HG02852 (cell line): Measurements from ENCODE around the gene SMIM13.

Experiments
- ATAC-seq: cut with Tn5 transposase; IDR thresholded peaks from one replicate; pipeline ENCODE4 v1.9.1; 2021; ENCODE audit warnings: mild to moderate bottlenecking, moderate library complexity; ENCODE audit not compliant: unreplicated experiment

Gene SMIM13

DNA sequence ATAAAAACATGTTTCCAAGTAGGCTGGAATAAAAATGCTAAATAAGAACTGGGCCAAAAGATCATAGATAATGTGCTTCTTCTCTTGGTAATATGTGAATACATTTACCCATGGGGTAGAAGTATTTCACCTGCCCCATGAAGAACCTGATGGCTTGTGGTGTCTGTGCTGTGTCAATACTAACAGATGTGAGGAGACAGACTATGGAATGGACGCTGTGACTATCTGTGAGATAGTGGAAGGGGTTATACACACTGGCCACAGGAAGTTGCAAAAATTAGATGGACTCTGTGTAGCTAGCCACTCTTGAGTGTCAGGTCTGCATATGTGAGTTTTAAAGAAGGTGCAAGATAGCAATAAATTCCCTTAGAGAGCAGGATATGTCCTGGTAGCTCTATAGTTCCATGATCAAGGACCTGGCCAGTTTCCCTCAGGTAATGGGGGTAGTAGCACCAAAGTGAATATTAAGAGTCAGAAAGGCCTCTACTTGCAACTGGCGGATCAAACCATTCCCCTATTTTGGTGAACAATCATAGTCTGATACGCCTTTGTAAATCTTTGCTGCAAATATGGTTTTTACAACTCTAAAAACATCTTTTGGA, 90.2 kb downstream of the SMIM13 start:
- no peak for ATAC-seq

DNA sequence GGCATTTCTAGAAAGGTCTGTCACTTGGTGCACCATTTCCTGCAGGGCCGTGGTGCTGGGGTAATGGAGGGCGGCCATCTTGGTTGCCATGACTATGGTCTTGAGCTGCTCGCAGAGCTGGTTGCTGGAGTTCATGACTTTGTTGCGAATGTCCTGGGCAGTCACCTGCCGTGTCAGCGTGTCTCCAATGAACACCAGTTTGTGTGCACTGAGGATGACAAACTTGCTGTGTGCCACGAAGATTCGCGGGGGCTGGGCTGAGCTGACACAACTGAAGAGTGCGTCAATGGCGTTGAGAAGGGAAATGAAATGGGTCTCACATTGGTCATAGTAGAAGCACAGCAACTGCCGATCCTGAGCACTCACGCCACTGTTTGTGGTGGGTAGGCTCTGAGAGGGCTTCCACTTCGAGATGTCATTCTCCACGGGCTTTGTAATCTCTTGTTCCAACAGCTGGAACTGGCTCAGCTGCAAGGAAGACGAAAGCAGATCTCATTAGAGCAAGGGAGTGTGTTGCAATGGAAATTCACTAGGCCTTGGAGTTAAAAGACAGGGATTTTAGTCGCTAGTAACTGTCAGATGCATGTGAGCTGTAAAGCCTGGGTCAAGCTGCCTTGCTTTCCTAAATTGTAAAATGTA, 91.7 kb downstream of the SMIM13 start:
- ATAC-seq: no peak

DNA sequence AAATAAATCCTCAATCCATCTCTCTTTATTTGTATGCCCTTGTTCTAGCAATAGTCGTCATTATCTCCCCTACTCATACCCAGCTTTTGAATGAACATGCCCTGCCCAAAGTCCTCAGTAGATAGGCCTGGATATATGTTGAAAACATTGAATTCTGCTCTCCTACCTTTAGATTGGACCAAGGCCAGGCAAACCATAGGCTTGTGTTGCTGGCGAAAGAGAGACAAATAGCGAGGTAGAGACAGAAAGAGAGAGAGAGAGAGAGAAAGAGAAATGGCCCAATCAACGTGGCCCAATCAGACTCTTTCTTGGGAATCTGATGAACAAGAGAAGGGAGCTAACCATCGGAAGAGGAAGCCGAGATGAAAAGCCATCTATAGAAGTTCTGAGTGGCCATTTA, 93.7 kb downstream of the SMIM13 start:
- ATAC-seq: no peak
